Measurements from ENCODE around the gene RBBP9.
"Not testable (repeated sequence)": the region's sequence is repeated elsewhere in the genome, so short reads cannot be mapped to it uniquely, and the experiment has no call there.

The RBBP9 gene

DNA sequence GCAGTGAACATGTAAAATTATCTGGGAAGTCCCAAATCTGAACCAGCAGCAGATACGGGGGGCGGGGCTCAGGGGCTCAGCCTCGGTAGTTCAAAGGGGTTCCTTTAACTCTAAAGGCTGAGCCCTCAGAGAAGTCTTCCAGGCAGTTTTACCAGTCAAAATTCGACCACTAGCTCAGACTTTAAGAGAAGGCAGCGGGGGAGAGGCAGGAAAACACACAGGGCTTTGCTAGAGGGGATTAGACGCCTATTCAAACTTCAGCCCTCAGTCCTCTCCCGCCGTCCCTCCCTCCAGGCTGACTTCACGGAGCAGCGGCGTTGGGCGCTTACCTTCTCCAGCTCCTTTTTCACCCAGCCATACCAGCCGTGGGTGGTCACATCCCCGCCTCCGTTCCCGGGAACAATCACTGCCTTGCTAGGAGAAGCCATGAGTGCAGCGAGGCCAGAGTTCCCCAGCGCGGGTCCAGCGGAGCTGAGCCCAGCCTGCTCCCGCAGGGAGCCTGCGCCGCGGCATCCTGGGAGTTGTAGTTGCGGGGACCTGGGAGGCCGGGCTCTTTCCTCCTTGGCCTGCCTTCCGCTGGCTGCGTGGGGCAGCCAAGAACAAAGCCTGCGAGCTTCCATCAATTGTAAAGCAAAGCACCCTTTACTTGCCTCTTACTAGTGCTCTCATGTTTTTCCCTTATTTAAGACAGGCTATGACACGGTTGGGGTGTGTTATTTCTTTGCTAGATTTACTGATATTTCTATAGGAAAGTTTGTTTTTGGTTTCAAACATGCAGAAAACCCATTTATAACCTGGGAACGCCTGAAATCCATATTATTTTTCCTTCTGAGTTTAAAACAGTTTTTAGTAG, at the start of gene RBBP9:
TSS of gene RBBP9 (minus strand) at position 486 of the 853 bp plus-strand sequence. CDS start at position 428, 58 bp downstream.
- DNase-seq = peak; percentile 89

DNA sequence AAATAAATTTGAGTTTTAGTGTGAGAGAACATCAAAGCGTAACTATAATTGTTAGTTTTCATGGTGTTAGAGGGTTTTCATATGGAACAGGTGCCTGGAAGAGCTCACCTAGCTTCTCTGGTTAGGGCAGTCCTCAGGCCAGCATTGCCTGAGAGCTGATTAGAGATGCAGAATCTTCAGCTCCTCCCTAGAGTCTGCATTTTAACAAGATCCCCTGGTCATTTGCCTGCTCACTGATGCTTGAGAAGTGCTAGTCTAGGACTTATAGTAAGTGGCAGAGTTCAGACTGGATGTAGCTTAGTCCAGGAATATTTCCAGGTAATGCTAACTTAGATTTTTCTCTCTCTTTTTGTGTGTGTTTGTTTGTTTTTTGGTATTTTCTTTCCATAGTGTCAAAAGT, 48.5 kb upstream of the RBBP9 start:
- no peak for DNase-seq

DNA sequence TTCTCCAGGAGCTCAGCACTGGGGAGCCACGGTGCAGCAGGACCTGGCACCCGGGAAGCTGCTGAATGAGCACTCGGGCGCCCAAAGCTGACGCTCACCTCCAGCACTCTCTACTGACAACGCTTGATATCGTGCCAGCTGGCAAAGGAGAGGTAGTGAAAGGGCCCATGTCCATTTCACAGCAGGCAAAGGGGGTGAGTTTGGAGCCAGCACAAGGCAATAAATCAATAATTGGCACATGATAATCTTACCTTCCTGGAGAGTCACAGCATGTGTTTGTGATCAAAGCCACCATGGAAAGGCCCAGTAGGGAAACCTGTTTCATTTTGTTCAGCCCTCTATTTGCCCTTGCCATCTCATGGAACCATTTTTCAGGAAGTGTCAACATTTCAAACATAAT, 46.9 kb upstream of the RBBP9 start:
- no peak for DNase-seq

DNA sequence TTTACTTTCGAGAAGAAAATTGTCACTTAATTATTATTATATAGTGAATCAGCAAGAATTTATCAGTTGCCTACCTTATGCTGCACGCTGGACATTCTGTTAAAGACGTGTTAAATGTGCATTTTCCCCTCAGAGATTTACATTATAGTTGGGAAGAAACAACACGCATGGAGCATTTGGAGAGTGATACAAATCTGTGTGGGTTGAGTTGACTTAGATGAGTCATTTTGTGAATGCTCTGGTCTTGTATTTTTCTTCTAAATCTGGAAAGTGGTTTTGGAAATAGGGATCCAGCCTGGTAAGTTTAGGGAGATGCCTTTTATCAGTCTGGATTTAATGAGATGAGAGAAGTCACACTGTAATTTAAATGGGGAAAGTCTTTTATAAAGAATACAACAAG, 46.2 kb upstream of the RBBP9 start:
- no peak for DNase-seq

DNA sequence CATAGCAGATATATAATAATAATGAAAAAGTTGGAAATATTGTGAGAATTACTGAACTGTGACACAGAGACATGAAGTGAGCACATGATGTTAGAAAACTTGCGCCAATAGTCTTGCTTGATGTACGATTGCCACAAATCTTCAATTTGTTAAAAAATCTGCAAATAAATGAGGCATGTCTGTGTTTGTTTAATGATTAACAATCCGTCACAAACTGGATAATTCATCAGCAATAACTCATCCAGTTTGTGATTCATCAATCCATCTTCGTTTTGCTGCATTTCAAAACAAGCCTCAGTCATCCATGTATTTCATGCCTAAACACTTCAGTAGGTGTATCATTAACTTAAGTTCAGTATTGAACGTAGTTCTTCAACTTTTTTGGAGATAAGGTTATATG, 44.7 kb upstream of the RBBP9 start:
- DNase-seq = no peak

DNA sequence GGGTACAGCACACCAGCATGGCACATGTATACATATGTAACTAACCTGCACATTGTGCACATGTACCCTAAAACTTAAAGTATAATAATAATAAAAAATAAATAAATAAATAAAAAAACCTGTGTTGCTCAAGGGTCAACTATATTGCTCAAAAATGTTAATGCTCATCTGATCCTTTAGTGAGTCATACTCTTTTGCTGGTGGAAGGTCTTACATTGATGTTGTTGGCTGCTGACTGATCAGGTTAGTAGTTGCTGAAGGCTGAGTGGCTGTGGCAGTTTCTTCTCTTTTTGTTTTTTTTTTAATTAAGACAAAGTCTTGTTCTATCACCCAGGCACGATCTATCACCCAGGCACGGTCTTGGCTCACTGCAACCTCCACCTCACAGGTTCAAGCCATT, 40.6 kb upstream of the RBBP9 start:
- DNase-seq = no peak

DNA sequence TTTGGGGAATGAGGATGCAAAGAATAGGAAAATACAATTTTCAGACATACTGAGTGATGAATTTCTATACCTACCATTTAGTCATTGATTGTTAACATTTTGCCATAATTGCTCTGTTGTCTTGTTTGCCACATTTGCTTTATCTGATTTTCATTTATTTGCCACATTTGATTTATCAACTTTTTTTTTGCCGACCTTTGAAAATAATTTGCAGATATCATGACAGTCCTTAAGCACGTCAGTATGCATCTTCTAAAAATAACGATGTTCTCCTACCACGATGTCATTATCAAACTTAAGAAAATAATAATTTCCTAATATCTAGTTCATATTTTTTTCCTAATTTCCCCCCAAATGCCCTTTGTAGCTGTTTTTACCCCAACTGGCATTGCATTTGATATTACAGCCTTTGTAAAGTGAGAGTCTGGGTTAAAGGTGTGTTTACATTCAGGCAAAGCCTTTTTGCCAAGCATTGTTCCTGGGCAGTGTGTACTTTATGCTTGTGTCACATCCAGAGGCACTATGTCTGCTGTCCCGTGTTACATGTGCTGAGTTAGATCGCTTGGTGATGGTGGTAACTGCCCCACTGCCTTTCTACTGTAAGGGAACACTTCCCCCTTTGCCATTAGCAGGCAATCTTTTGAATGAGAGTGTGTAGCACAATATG, 37.1 kb upstream of the RBBP9 start:
- DNase-seq = no peak

DNA sequence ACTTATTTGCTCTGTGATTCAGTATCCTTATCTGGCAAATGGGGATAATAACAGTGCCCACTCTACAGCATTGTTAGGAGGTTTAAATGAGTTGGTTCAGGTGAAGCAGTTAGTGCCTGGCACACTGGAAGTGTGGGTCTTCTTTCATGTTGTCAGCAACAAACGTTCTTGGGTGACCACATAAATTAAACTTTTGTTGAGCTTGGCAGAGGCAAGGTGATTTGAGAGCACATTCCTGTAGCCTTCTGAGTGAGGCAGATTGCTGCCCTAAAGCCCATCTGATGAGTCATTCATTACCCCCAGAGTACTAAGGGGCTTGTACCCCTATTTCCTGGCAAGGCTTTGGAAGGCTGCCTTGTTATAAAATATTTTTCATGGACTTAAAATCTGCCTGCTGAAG, 36.5 kb upstream of the RBBP9 start:
- DNase-seq = no peak

DNA sequence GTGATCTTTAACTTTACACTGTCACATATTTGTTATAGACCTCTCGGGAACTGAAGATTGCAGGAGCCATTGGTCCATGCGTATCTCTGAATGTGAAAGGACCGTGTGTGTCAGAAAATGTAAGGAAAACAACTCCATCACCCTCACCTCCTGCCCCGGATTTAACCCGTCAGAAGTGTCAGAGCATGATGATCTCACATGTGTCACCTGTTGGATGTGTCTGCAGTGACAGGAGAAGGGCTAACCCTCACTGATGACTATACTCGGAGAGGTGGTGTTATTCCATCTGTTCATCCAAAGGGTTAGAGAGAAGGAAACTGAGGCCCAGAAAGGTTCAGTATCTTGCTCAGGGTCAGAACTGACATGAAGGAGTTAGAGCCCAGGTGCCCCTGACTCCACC, 35.6 kb upstream of the RBBP9 start:
- no peak for DNase-seq

DNA sequence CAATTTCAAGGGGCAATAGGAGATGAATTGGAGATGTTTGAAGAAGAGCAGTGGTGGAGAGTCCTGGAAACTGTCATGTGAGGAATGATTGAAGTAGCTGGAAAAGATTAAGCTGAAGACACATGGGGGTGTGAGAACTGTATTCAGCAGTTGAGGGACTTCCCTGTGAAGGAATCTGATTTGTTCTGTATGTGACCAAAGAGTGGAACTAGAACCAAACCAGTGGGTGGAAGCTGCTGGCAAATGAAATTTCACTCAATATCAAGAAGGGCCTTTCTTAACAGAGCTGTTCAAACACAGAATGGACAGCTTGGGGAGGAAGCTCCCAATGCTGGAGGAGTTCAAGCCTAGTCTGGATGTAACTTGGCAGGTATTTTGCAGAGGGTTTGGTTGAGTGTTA, 32.0 kb upstream of the RBBP9 start:
- no peak for DNase-seq

DNA sequence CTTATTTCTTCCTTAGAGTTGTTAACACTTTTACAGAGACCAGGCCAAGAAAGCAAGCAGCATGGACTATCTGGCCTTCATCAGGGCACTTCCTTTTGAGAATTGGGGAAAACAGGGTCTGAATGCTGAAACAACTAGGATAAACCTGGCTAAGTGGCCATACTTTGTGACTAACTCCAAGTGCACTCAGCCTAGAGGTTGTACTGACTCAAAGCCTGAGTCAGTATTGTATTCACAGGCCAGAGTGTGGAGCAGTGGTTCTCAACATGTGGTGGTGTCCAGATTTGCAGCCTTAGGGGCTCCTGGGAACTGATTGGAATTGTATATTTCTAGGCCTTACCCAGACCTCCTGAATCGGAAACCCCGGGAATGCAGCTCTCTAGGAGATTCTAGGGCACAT, 30.8 kb upstream of the RBBP9 start:
- DNase-seq = no peak

DNA sequence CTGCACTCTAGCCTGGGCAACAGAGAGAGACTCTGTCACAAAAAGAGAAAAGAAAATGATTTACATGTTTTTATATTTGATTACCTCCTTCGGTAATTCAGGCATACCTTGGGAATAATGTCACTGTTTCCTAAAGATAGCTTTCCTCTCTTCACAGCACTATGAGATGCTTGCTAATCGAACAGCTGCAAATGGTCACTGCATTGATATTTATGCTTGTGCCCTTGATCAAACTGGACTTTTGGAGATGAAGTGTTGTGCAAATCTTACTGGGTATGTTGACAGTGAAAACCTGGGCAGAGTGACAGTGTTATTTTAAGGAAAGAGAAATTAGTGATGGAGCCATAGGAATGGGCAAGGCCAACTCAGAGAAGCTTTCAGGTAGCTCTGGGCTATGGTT, 30.3 kb upstream of the RBBP9 start:
- DNase-seq = no peak

DNA sequence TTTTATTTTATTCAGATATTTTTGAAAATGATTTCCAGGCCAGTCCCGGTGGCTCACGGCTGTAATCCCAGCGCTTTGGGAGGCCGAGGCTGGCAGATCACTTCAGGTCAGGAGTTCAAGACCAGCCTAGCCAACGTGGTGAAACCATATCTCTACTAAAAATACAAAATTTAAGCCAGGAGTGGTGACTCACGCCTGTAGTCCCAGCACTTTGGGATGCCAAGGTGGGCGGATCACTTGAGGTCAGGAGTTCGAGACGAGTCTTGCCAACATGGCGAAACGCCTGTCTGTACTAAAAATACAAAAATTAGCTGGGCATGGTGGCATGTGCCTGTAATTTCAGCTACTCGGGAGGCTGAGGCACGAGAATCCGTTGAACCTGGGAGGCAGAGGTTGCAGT, 29.7 kb upstream of the RBBP9 start:
- not testable (repeated sequence) for DNase-seq

DNA sequence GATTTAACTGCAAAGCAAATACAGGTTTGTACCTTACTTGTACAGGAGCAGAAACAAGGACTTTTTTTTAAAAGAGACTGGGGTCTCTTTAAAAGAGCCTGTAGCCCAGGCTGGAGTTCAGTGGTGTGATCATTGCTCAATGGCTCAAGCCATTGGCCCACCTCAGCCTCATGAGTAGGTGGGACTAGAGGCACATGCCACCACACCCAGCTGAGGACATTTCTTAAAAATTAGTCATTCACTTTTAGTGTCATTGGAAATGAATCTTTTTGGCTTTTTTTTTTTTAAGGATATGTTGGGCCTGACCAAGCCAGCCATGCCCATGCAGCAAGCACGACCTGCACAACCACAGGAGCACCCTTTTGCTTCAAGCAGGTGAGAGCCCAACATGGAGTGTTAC, 27.6 kb upstream of the RBBP9 start:
- no peak for DNase-seq

DNA sequence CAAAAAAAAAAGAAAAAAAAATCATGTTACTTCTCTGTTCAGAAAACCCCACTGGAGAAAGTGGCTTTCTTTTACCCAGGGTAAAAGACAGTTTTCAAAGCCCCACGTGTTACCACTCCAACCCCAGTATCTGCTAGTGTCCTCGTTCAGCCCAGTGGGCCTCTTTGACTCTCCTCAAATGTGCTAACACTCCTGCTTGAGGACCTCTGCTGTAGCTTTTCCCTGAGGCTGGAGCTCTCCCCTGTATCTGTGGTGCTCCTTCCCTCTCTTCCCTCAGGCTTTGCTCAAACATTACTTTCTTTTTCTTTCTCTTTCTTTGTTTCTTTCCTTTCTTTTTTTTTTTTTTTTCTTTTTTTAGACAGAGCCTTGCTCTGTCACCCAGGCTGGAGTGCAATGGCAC, 26.0 kb upstream of the RBBP9 start:
- DNase-seq = no peak

DNA sequence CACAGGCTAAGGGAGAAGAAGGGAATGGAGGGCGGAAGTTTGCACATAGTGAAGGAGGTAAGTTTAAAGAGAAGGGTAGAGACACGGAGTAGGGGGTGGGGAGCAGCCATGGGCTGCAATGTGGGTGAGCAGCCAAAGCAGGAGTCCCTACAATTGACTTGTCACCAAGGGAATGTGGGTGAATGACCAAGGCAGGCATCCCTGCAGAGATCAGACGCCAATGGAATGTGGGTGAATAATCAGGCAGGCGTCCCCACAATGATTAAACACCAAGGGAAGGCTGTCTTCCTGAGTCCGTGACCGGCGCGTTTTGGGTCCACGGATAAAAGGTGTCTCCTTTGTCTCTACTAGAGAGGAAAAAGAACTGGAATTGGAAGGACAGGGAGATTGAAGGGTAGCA, 25.0 kb upstream of the RBBP9 start:
- not testable (repeated sequence) for DNase-seq

DNA sequence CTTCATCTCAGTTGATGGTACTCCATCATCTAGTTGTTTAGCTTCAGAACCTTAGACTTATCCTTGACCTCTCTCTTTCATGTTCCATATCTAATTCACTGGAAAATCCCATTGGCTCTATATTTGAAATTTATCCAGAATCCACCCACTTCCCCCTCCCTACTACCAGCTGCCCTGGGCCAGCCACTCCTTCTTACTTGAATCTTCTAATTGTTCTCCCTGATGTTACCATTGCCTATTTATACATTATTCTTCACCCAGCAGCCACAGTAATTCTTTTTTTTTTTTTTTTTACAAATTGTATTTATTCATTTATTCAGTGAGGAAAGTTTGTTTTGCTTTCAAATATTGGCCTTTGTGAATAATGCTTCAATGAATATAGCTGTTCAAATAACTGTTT, 18.9 kb upstream of the RBBP9 start:
- DNase-seq = no peak

DNA sequence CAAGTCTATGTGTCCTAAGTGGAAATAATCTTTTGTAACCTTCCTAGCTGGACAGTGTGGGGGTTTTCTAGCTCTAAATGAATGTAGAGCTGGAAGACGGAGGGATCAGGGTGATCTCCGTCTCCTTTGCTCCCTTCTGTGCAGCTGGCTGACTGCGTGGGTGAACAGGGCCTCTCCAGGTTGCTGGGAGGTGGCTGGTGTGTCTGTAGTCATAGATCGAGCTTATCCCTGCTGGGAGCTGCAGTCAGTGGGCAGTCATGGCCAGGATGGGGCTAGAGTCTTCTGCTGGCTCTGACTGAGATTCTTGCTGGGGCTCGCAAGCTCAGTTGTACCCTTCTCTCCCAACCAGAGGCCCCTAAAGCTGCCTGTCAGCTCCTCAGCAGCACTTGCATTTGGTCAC, 17.1 kb upstream of the RBBP9 start:
- DNase-seq = no peak

DNA sequence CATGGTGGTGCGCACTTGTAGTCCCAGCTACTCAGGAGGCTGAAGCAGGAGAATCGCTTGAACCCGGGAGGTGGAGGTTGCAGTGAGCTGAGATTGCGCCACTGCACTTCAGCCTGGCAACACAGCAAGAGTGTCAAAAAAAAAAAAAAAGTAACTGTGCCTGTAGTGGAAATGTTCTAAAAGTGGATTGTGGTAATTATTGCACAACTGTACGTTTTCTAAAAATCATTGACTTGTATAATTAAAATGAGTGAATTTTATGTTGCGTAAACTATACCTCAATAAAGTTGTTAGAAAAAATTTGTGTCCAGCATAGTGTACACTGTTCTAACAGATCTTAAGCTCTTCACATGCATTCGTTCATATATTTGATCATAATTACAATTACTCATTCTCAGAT, 16.2 kb upstream of the RBBP9 start:
- DNase-seq = no peak

DNA sequence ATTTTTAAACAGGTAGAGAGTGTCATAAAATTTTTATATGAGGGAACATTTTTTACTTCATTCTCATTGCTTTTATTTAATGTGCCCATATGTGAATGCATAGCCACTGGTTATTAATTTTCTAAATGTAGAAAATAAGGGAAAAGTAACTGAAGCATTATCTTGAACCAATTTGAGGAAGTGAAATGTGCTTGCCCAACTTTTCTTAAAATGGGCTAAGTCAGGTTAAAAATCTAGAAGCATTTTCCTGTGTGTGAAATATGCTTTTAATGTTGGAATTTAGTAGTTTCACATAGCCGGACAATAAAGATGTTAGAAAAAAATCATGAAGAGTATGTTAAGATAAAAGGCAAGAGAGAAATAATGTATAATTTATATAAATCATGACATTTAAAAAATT, 14.5 kb upstream of the RBBP9 start:
- no peak for DNase-seq

DNA sequence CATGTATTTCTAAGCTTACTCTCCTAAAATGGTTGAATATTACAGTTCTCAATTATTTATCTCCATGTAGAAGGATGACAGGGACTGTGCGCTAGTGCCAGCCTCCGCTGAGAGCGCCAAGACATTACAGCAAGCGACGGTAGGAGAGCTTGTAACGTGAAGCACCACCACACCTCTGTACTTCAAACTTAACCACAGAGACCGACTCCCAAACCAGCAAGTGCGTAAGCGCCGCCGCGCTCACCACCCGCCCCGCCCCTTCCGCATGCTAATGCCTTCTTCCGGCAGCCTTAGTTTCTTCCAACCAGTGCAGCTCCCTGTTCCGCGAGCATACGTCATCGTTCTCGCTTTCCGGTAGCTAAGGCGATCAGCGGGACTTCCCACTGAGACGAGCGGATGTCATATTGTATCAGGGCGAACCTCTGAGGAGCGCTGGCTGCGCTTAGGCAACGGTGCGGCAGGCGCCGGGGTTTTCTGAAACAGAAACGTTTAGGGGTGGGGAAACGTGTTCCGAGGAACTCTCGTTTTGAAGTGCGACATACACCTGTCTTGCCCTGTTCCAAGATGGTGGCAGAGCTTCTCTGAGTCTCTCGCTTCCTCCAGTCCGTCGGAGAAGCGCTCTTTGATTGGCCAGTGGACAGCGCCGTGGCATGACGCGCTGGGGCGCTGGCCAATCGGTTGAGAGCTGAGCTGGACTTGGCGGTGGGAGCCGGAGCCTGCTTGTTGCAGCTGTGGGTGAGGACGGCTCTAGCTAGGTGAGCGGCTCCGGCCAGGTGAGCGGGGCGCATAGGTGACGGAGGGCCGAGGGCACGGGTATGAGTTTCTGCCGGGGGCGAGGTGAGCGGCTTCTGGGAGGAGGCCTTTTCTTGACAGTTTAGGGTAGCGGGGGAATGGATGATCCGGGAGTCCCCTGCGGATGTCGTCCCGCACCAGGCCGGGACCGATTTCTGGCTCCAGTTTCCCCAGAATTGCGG, 10.5 kb upstream of the RBBP9 start, which contains the start of gene SEC23B:
TSS of gene SEC23B (plus strand) at position 723 of the 974 bp plus-strand sequence. CDS start 2,896 bp downstream, outside the sequence.
- DNase-seq = peak; percentile 98

DNA sequence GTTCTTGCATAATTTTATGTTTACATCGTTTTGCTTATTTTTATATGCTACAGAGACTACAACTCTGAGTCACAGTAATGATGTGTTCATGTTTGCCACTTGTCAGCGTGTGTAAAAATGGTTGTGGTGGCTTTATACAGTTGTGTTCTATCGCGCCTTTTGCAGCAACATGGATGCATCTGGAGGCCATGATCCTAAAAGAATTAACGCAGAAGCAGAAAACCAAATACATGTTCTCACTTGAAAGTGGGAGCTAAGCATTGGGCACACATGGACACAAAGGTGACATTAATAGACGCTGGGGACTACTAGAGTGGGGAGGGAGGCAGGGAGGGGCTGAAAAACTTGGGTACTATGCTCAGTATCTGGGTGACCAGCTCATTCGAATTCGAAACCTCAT, 9.7 kb upstream of the RBBP9 start:
- DNase-seq = peak; percentile 38

DNA sequence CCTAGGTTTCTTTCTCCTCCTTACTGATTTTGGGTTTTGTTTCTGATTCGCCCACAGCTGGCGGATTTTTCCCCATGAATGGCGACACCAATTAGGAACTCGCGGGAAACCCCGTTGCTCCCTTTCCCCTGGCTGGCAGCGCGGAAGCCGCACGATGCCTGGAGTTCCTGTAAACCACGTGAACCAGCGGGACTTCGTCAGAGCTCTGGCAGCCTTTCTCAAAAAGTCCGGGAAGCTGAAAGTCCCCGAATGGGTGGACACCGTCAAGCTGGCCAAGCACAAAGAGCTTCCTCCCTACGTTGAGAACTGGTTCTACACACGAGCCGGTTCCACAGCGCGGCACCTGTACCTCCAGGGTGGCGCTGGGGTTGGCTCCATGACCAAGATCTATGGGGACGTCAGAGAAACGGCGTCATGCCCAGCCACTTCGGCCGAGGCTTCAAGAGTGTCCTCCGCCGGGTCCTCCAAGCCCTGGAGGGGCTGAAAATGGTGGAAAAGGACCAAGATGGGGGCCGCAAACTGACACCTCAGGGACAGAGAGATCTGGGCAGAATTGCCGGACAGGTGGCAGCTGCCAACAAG, 7.5 kb upstream of the RBBP9 start:
- no peak for DNase-seq

All from activated CD4-positive, alpha-beta T cell treated with anti-CD3 and anti-CD28 coated beads, Interleukin-2, Interleukin-6, amounts not matched to agents 100 ng/mL and 50 ng/mL, durations not matched to agents 16 hours and 8 hours (primary cell).